ENCODE results near the gene TRAF3.

TRAF3 gene

GRCh38 chr14:102736956-102737355 lies 40.3 kb upstream of the TRAF3 start:
- H3K27me3 ChIP-seq (ENCODE audit: insufficient read depth, low read length), result no peaks in the 10 kb centered on the region

GRCh38 chr14:102737402-102738372 lies 39.6 kb upstream of the TRAF3 start:
- Histone ChIP-seq H4K20me1 (ENCODE audit: insufficient read depth, low read length) (no peaks in the 10 kb centered on the region), H2AFZ (ENCODE audit: low read length) (no peak overlapping the region), H3K36me3 (ENCODE audit: insufficient read depth, low read length) (no peaks in the 10 kb centered on the region), H3K9me2 (ENCODE audit: low read depth, low read length) (no peaks in the 10 kb centered on the region), H3F3A (ENCODE audit: insufficient read depth, low read length) (no peaks in the 10 kb centered on the region), H3K9ac (ENCODE audit: low read length) (no peak overlapping the region), H3K4me2 (ENCODE audit: low read length) (no peak overlapping the region), H3K9me3 (ENCODE audit: low read length) (no peaks in the 10 kb centered on the region), H3K4me3 (ENCODE audit: low read depth, low read length, poor library complexity, severe bottlenecking) (no peak overlapping the region), H3K4me1 (ENCODE audit: insufficient read depth, low read length, severe bottlenecking) (no peaks in the 10 kb centered on the region), H3K27ac (ENCODE audit: low read depth, low read length, poor library complexity, severe bottlenecking) (no peak overlapping the region), H3K79me2 (ENCODE audit: insufficient read depth, low read length) (no peaks in the 10 kb centered on the region), H3K27me3 (ENCODE audit: insufficient read depth, low read length) (no peaks in the 10 kb centered on the region)
- no peak for TF ChIP-seq CTCF (IDR thresholded peaks at IDR 0.05; ENCODE audit: low read length)
- no peak for TF ChIP-seq EZH2 (IDR thresholded peaks at IDR 0.05; ENCODE audit: borderline replicate concordance, low read length)

More at GRCh38 chr14:102736956-102737355, 40.3 kb upstream of the TRAF3 start:
- Histone ChIP-seq H3K9ac (ENCODE audit: low read length) (no peak overlapping the region), H3K4me2 (ENCODE audit: low read length) (no peak overlapping the region), H3K4me1 (ENCODE audit: insufficient read depth, low read length, severe bottlenecking) (no peaks in the 10 kb centered on the region), H3F3A (ENCODE audit: insufficient read depth, low read length) (no peaks in the 10 kb centered on the region), H2AFZ (ENCODE audit: low read length) (no peak overlapping the region), H3K9me2 (ENCODE audit: low read depth, low read length) (no peaks in the 10 kb centered on the region), H3K9me3 (ENCODE audit: low read length) (no peaks in the 10 kb centered on the region), H3K27ac (ENCODE audit: low read depth, low read length, poor library complexity, severe bottlenecking) (no peak overlapping the region), H3K36me3 (ENCODE audit: insufficient read depth, low read length) (no peaks in the 10 kb centered on the region), H3K79me2 (ENCODE audit: insufficient read depth, low read length) (no peaks in the 10 kb centered on the region), H3K4me3 (ENCODE audit: low read depth, low read length, poor library complexity, severe bottlenecking) (no peak overlapping the region), H4K20me1 (ENCODE audit: insufficient read depth, low read length) (no peaks in the 10 kb centered on the region)
- TF ChIP-seq CTCF (IDR thresholded peaks at IDR 0.05; ENCODE audit: low read length) (no peak), EZH2 (IDR thresholded peaks at IDR 0.05; ENCODE audit: borderline replicate concordance, low read length) (no peak)

- H3F3A ChIP-seq (ENCODE audit: insufficient read depth, low read length), result no peaks in the 10 kb centered on the region
- no peak overlapping the region for H2AFZ ChIP-seq (ENCODE audit: low read length)
- H3K4me3 ChIP-seq (ENCODE audit: low read depth, low read length, poor library complexity, severe bottlenecking), result no peak overlapping the region
- no peaks in the 10 kb centered on the region for H3K79me2 ChIP-seq (ENCODE audit: insufficient read depth, low read length)
- H3K27ac ChIP-seq (ENCODE audit: low read depth, low read length, poor library complexity, severe bottlenecking), result no peak overlapping the region
- H3K9me3 ChIP-seq (ENCODE audit: low read length), result no peaks in the 10 kb centered on the region
- no peaks in the 10 kb centered on the region for H4K20me1 ChIP-seq (ENCODE audit: insufficient read depth, low read length)
- H3K9me2 ChIP-seq (ENCODE audit: low read depth, low read length), result no peaks in the 10 kb centered on the region
- H3K4me2 ChIP-seq (ENCODE audit: low read length), result no peak overlapping the region
- no peaks in the 10 kb centered on the region for H3K4me1 ChIP-seq (ENCODE audit: insufficient read depth, low read length, severe bottlenecking)
- no peaks in the 10 kb centered on the region for H3K27me3 ChIP-seq (ENCODE audit: insufficient read depth, low read length)
- no peak overlapping the region for H3K9ac ChIP-seq (ENCODE audit: low read length)
- no peak for TF ChIP-seq CTCF (IDR thresholded peaks at IDR 0.05; ENCODE audit: low read length)
- TF ChIP-seq EZH2 (IDR thresholded peaks at IDR 0.05; ENCODE audit: borderline replicate concordance, low read length), result no peak
- H3K36me3 ChIP-seq (ENCODE audit: insufficient read depth, low read length), result no peaks in the 10 kb centered on the region; the same call in 1 of the 2 replicates
Measured at GRCh38 chr14:102738373-102739189, 38.7 kb upstream of the TRAF3 start.

All from OCI-LY1 (cell line).